RWPE2 (cell line): ENCODE results near the gene DDOST.

Experiments
- ATAC-seq: fragments of 200-7000 bp; cut with Tn5 transposase; 3 replicates; pipeline ENCODE4 v1.9.1; 2021; ENCODE audit warnings: low read depth
- DNase-seq: peaks from one replicate; pipeline ENCODE4 v3.0.0-alpha.2; 2020; ENCODE audit warnings: low spot score
- H3K27ac ChIP-seq: fragments of 450-650 bp; 2 replicates; pipeline ENCODE4 v1.5.1; 2017; ENCODE audit warnings: mild to moderate bottlenecking; ENCODE audit not compliant: poor library complexity, severe bottlenecking
- H3K27me3 ChIP-seq: fragments of 250-450 bp; sonication (Bioruptor Pico); 2 replicates; pipeline ENCODE4 v1.5.1; 2021; ENCODE audit warnings: mild to moderate bottlenecking, moderate library complexity; ENCODE audit not compliant: insufficient read depth, poor library complexity, severe bottlenecking
- H3K36me3 ChIP-seq: fragments of 250-450 bp; sonication (Bioruptor Pico); 2 replicates; pipeline ENCODE4 v1.5.1; 2020; ENCODE audit warnings: low read depth, mild to moderate bottlenecking, moderate library complexity
- H3K4me1 ChIP-seq: fragments of 250-450 bp; sonication (Bioruptor Pico); 2 replicates; pipeline ENCODE4 v1.5.1; 2021; ENCODE audit warnings: mild to moderate bottlenecking, moderate library complexity; ENCODE audit not compliant: insufficient read depth, poor library complexity, severe bottlenecking
- H3K4me3 ChIP-seq: fragments of 250-450 bp; sonication (Bioruptor Pico); 2 replicates; pipeline ENCODE4 v1.5.1; 2021; ENCODE audit warnings: mild to moderate bottlenecking, moderate library complexity; ENCODE audit not compliant: severe bottlenecking
- H3K9me3 ChIP-seq: fragments of 250-450 bp; sonication (Bioruptor Pico); 2 replicates; pipeline ENCODE4 v1.5.1; 2021; ENCODE audit warnings: mild to moderate bottlenecking, moderate library complexity; ENCODE audit not compliant: severe bottlenecking
- TF ChIP-seq, protein P1 (sequence below): fragments of 450-650 bp; IDR thresholded peaks from one replicate; pipeline ENCODE4 v1.5.1; 2017; ENCODE audit warnings: mild to moderate bottlenecking, moderate library complexity; ENCODE audit not compliant: poor library complexity, severe bottlenecking

The DDOST gene

DNA sequence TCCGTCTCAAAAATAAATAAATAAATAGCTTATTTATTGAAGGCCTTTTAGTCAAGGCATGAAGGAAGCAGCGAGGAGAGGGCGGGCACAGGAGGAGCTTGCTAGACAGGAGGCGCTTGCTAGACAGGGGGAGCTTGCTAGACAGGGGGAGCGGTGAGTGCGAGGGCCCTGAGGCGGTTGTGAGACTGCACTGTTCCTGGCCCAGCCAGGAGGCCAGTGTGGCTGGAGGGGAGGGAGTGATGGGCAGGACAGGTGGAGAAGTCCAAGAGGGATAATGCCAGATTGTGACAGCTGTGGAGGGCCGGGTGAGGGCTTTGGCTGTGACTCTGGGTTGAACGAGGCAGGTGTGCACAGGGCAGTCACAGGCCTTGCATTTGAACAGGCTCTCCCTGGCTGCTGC lies 38.4 kb upstream of the DDOST start:
- peaks cover 16% of the 10 kb centered on the region for H3K4me1 ChIP-seq
- no peak overlapping the region for H3K27ac ChIP-seq
- H3K27me3 ChIP-seq: no peaks in the 10 kb centered on the region
- H3K4me3 ChIP-seq: no peak overlapping the region
- DNase-seq (no peak), ATAC-seq (no peak)
- H3K9me3 ChIP-seq: no peaks in the 10 kb centered on the region
- TF ChIP-seq, protein P1, sequence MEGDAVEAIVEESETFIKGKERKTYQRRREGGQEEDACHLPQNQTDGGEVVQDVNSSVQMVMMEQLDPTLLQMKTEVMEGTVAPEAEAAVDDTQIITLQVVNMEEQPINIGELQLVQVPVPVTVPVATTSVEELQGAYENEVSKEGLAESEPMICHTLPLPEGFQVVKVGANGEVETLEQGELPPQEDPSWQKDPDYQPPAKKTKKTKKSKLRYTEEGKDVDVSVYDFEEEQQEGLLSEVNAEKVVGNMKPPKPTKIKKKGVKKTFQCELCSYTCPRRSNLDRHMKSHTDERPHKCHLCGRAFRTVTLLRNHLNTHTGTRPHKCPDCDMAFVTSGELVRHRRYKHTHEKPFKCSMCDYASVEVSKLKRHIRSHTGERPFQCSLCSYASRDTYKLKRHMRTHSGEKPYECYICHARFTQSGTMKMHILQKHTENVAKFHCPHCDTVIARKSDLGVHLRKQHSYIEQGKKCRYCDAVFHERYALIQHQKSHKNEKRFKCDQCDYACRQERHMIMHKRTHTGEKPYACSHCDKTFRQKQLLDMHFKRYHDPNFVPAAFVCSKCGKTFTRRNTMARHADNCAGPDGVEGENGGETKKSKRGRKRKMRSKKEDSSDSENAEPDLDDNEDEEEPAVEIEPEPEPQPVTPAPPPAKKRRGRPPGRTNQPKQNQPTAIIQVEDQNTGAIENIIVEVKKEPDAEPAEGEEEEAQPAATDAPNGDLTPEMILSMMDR: no peak
- H3K36me3 ChIP-seq: no peaks in the 10 kb centered on the region

DNA sequence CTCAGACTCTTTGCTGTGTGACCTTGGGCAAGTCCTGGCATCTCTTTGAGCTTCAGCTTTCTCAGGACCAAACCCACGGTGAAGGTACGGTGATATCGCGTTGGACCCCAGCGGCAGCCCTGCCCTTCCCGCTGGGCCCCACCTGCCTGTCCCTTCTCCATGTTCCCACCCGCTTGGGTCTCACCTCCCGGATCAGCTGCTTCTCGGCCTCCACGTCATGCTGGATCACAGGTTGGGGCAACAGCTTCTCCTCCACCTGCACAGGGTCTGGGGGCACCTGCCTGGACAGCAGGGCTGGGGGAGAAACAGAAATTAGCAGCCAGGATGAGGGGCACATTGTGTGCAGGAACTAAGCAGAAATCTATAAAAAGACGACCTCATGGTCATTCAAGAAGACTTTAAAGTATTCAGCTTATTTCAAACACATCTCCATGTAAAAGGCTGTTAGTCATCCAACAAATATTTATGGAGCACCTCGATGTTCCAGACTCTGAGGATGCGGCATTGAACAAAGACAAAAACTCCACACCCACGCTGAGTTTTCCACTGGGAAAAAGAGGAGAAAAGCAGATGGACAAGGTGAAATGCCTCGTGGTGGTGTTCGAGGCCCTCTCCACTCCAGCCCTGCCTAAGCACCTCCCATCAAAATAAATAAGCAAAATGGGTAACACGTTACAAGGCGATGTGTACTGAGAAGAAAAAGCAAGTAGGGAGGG lies 37.2 kb upstream of the DDOST start:
- peak overlapping the region; percentile 57 for H3K27ac ChIP-seq
- H3K4me1 ChIP-seq: peaks cover 16% of the 10 kb centered on the region
- ATAC-seq (peak; percentile 31; the same call in 1 of the 3 replicates), DNase-seq (no peak)
- TF ChIP-seq, protein P1: no peak
- no peaks in the 10 kb centered on the region for H3K36me3 ChIP-seq
- H3K27me3 ChIP-seq: no peaks in the 10 kb centered on the region
- no peak overlapping the region for H3K4me3 ChIP-seq
- H3K9me3 ChIP-seq: no peaks in the 10 kb centered on the region

DNA sequence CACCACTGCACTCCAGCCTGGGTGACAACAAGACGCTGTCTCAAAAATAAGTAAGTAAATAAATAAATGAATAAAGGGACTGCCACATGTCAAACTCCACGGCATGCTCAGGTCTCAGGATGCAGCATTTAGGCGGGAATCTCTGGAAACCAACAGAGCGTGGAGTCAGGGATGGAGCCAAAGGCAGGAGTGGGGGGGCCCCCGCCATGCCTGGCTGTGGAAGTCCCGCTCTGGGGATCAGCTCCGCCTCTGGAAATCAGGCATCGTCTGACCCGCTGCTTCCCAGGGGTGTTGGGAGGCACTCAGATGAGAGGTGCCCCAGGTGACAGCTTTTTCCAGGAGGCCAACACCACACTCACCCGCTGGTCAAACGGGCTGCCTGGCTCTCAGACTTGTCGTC lies 36.4 kb upstream of the DDOST start:
- no peak overlapping the region for H3K4me3 ChIP-seq
- DNase-seq (no peak), ATAC-seq (no peak)
- peak overlapping the region; percentile 57 for H3K27ac ChIP-seq
- no peaks in the 10 kb centered on the region for H3K9me3 ChIP-seq
- H3K27me3 ChIP-seq: no peaks in the 10 kb centered on the region
- peaks cover 16% of the 10 kb centered on the region for H3K4me1 ChIP-seq
- no peaks in the 10 kb centered on the region for H3K36me3 ChIP-seq
- TF ChIP-seq, protein P1: no peak

DNA sequence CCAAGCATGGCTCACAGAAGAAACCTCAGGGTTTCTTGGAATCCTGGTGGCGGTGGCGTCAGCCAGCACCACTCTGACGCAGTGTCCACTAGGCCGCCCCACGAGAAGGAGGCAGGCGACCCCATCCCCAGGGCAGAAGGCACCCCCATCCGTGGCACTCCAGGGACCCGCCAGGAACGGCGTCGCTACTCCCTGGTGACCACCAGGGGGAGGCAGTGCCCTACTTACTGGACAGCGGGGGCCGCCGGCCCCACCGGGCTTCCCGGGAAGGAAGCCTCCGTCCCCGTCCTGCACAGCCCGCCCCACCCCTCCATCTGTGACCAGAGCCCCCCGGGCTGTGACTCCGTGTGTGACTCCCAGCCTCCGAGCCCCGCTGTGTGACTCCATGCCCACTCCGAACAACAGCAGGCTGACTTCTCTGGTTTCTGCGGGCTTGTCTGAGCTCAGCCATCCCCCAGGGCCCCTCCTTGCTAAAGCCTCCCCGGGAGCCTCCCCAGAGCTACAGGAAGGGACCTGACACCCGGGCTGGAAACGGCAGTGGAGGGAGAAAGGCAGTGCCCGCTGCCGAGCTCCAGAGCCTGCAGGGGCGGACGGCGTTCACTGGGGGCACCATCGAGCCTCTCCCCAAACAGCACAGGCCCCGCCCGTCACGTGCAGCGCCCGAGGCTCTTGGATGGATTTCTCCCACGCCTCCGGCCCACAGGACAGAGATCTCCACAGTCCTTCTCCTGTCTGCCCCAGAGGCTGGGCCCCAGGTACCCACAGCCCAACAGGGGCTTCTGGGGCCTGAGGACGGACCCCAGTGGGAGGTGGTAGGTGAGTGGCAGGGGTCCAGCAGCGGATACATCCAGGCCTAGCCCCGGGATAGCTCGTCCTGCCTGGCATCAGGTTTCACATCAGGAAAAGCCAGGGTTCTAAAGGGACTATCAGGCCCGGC lies 35.5 kb upstream of the DDOST start:
- DNase-seq: peak; percentile 93
- Histone ChIP-seq H3K9me3 (no peaks in the 10 kb centered on the region), H3K36me3 (no peaks in the 10 kb centered on the region), H3K27me3 (no peaks in the 10 kb centered on the region), H3K4me3 (peak overlapping the region; percentile 33), H3K27ac (peak overlapping the region; percentile 57), H3K4me1 (peaks cover 16% of the 10 kb centered on the region)
- ATAC-seq: peak; percentile 92
- TF ChIP-seq, protein P1: peak; percentile 97
